Astrocyte of the cerebellum (primary cell): ENCODE data around the gene LCORL.

Experiments used
- DNase-seq: peaks from one replicate; pipeline ENCODE4 v3.0.0-alpha.2; 2011; ENCODE audit warnings: low read depth
- H3K4me3 ChIP-seq: 2 replicates; pipeline ENCODE4 v1.5.1; 2011; ENCODE audit warnings: mild to moderate bottlenecking, low read depth, low read length, moderate library complexity
- in situ Hi-C: cut with HindIII; loops from 2 replicates; pipeline ENCODE4 v1.10.0; 2017; ENCODE audit warnings: low sequenced_read_pairs
- TF ChIP-seq, protein P1 (sequence below): IDR thresholded peaks from 2 replicates; pipeline ENCODE4 v1.5.1; 2012; ENCODE audit warnings: low read length, low read depth, moderate library complexity, mild to moderate bottlenecking; ENCODE audit errors: missing control alignments

Gene LCORL

DNA sequence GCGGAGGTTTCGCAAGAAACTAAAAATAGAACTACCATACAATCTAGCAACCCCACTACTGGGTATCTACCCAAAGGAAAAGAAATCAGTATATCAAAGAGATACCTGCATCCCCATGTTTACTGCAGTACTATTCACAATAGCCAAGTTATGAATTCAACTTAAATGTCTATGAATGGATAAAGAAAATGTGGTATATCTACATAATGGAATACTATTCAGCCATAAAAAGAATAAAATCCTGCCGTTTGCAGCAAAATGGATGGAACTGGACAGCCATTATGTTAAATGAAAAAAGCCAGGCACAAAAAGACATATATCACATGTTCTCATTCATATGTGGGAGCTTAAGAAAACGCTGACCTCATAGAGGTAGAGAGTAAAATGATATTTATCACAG lies 65.3 kb downstream of the LCORL start:
- in situ Hi-C loops: no loop called here
- no peak for DNase-seq
- no peak overlapping the region for H3K4me3 ChIP-seq
- TF ChIP-seq, protein P1, sequence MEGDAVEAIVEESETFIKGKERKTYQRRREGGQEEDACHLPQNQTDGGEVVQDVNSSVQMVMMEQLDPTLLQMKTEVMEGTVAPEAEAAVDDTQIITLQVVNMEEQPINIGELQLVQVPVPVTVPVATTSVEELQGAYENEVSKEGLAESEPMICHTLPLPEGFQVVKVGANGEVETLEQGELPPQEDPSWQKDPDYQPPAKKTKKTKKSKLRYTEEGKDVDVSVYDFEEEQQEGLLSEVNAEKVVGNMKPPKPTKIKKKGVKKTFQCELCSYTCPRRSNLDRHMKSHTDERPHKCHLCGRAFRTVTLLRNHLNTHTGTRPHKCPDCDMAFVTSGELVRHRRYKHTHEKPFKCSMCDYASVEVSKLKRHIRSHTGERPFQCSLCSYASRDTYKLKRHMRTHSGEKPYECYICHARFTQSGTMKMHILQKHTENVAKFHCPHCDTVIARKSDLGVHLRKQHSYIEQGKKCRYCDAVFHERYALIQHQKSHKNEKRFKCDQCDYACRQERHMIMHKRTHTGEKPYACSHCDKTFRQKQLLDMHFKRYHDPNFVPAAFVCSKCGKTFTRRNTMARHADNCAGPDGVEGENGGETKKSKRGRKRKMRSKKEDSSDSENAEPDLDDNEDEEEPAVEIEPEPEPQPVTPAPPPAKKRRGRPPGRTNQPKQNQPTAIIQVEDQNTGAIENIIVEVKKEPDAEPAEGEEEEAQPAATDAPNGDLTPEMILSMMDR: no peak

DNA sequence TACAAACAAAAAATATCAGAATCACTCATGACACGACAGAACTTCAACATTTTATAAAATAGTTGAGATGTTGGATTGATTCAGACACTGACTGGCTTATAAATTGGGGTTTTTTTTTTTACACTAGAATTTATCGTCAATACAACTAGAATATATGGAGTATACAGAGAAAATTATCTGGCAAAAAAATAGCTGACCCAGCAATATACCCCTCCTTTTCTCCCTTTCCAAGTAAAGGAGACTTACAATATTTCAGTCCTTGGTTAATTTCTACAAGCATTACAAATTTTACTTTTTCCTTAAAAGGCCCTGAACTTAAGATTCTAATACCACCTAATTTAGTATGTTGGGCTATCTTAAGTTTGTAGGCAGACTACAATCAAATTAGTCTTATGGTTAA lies 76.3 kb downstream of the LCORL start:
- DNase-seq: no peak
- no peak overlapping the region for H3K4me3 ChIP-seq
- in situ Hi-C loops: no loop called here
- TF ChIP-seq, protein P1: no peak

DNA sequence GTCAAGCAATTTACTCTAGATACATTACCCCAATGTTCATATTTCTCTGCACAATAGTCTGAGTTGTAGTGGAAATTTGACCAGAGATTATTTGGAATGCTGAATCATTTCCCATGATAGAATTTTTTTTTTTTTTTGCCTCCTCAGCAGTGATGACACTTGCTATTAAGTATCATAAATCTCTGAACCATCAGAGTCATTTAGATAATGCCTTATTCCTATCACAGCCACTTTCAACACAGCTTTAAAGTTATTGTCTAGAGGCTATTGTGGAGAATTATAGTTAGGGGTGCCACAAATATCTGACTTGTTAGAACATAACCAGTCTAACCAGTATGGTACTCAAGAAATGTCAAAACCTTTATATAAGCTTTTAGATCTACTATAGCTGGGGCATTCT lies 79.8 kb downstream of the LCORL start:
- TF ChIP-seq, protein P1: no peak
- no peak for DNase-seq
- no peak overlapping the region for H3K4me3 ChIP-seq
- in situ Hi-C loops: no loop called here

DNA sequence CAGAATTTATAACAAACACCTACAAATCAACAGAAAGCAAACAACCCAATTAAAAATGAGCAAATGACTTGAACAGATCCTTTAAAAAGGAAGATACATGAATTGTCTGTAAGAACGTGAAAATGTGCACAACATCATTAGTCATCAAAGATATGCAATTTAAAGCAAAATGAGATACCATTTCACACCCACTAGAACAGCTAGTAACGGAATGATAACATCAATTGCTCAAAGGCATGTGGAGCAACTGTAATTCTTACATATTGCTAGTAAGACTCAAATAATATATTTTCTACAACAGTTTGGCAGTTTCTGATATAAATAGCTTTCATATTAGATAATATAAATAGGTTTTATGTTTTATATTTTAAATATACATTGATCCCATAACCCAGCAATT lies 82.5 kb downstream of the LCORL start:
- TF ChIP-seq, protein P1: no peak
- no peak overlapping the region for H3K4me3 ChIP-seq
- DNase-seq: no peak
- in situ Hi-C loops: no loop called here

DNA sequence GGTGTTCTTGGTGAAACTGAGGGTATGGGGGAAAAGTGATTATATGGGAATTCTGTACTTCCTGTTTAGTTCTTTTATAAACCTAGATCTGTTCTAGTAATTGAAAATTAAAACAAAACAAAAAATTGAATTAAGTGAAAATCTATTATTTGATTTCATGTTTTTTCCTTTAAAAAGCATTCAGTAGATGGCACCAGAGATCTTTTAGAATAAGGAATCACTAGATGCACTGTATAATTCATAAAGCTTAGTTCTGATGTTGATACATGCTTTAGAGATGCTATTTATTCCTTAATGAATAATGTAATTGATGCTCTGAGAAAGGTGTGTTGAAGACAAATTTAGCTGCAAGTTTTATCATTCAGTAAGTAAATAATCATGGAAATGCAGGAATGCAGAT lies 87.3 kb downstream of the LCORL start:
- no peak for DNase-seq
- no peak overlapping the region for H3K4me3 ChIP-seq
- TF ChIP-seq, protein P1: no peak
- in situ Hi-C loops: no loop called here

DNA sequence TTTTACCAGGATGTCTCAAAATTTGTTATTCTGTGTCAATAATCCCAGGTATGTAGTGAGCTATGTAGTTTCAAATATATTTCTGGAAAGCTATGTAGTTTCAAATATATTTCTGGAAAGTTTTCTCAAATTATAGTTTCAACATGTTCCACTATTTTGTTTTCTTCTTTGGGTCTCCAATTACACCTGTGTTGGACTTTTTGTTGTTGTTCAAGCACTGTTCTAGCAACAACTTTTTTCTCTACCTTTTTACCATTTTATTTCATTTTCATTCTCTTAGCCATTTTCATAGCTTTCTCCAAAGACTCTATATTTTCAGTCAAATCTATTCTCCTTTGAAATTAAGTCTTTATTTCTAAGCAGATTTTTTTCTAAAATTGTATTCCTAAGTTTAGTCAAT lies 88.4 kb downstream of the LCORL start:
- H3K4me3 ChIP-seq: no peak overlapping the region
- TF ChIP-seq, protein P1: no peak
- in situ Hi-C loops: no loop called here
- DNase-seq: no peak

DNA sequence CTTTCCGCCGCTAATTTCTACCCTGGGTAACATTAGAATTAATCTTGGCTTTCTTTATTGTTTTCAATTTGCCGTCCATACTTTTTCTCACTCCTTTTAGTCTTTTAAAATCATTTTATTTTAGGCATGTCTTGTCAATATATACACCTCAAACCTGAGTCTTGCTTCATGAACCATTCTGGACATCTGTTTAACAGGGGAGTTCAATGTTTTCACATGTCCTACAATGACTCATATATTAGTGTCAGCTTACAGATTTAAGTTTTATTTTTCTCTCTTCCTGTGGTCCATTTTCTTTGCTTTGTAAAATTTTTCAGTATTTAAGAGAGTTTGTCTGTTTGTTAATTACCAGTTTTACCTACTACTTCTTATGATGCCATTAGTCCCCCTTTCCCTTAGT lies 89.5 kb downstream of the LCORL start:
- H3K4me3 ChIP-seq: no peak overlapping the region
- in situ Hi-C loops: no loop called here
- no peak for DNase-seq
- TF ChIP-seq, protein P1: no peak
